BE2C (cell line): ENCODE data around the gene ME3.
"Not testable (repeated sequence)": the region's sequence is repeated elsewhere in the genome, so short reads cannot be mapped to it uniquely, and the experiment has no call there.

Experiments used
- DNase-seq: peaks from one replicate; pipeline ENCODE4 v3.0.0-alpha.2; 2020
- H3K27me3 ChIP-seq: fragments of 250-450 bp; sonication (Bioruptor Pico); 2 replicates; pipeline ENCODE4 v1.5.1; 2020; ENCODE audit warnings: mild to moderate bottlenecking
- H3K36me3 ChIP-seq: fragments of 250-450 bp; sonication (Bioruptor Pico); 2 replicates; pipeline ENCODE4 v1.5.1; 2020; ENCODE audit warnings: mild to moderate bottlenecking
- H3K4me1 ChIP-seq: fragments of 250-450 bp; sonication (Bioruptor Pico); 2 replicates; pipeline ENCODE4 v1.5.1; 2020
- H3K4me3 ChIP-seq: 2 replicates; pipeline ENCODE4 v1.5.1; 2011; ENCODE audit warnings: low read depth, low read length
- H3K9me3 ChIP-seq: fragments of 250-450 bp; sonication (Bioruptor Pico); 2 replicates; pipeline ENCODE4 v1.5.1; 2020
- TF ChIP-seq, protein P1 (sequence below): IDR thresholded peaks from 2 replicates; pipeline ENCODE4 v1.5.1; 2012; ENCODE audit warnings: mild to moderate bottlenecking, low read depth, low read length

Gene ME3

DNA sequence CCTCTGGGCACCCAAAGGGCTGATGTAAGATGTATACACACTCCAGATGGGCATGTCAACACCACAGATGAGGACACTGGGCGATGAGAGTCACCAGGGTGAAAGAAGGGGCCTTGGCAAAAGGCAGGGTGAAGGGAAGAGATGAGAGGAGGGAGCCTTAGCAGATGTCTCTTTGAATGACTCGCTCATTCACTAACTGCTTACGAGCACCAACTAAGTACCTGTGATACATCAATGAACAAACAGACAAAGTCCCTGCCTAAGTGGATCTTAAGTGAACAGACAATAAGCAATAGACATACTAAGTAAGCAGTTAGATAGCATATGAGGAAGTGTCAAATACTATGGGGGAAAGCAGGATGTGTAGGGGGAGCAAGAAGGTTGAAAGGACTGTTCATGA is 7.5 kb downstream of the ME3 start:
- H3K4me1 ChIP-seq = no peaks in the 10 kb centered on the region
- no peaks in the 10 kb centered on the region for H3K9me3 ChIP-seq
- H3K36me3 ChIP-seq = no peaks in the 10 kb centered on the region
- TF ChIP-seq, protein P1, sequence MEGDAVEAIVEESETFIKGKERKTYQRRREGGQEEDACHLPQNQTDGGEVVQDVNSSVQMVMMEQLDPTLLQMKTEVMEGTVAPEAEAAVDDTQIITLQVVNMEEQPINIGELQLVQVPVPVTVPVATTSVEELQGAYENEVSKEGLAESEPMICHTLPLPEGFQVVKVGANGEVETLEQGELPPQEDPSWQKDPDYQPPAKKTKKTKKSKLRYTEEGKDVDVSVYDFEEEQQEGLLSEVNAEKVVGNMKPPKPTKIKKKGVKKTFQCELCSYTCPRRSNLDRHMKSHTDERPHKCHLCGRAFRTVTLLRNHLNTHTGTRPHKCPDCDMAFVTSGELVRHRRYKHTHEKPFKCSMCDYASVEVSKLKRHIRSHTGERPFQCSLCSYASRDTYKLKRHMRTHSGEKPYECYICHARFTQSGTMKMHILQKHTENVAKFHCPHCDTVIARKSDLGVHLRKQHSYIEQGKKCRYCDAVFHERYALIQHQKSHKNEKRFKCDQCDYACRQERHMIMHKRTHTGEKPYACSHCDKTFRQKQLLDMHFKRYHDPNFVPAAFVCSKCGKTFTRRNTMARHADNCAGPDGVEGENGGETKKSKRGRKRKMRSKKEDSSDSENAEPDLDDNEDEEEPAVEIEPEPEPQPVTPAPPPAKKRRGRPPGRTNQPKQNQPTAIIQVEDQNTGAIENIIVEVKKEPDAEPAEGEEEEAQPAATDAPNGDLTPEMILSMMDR = no peak
- no peak for DNase-seq
- no peak overlapping the region for H3K4me3 ChIP-seq
- peaks cover 5% of the 10 kb centered on the region; the same call in 1 of the 2 replicates for H3K27me3 ChIP-seq

DNA sequence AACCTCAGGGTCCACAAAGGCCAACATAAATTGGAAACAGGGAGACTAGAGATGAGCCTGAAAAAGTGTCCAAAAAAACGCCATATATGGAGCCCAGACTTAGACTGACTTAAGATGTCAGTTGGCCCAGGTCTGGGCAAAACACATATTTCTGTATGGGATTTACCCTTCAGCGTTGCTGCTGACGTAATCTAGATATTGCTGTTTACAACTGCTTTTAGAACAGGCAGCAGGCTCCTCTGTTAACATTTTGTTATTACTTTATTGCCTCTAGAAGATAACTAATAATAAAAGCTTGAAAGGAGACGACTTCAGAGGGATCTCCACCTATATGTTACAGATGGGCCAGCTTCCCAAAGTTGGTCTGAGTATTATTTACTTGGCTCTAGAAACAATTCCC is 8.7 kb downstream of the ME3 start:
- DNase-seq = no peak
- Histone ChIP-seq H3K4me3 (no peak overlapping the region), H3K27me3 (peaks cover 5% of the 10 kb centered on the region; the same call in 1 of the 2 replicates), H3K4me1 (no peaks in the 10 kb centered on the region), H3K9me3 (no peaks in the 10 kb centered on the region), H3K36me3 (no peaks in the 10 kb centered on the region)
- TF ChIP-seq, protein P1 = no peak

DNA sequence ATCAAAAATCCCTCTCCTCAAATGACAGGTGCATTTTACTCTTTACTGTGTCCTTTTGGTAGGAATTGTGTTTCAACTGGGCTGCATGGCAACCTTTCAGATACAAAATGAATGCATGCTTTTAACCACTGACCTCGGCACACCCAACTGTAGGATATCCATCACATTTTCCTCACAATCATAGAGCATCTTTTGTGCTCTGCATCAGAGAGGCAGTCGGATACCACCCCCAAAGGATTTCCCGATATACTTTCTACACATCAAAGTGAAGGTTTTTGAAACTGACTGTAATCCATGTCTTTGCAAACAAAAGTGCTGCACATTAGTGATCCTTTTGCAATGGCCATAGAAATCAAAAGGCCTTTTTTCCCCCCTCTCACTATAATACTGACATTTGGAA is 9.1 kb downstream of the ME3 start:
- Histone ChIP-seq H3K4me3 (no peak overlapping the region), H3K9me3 (no peaks in the 10 kb centered on the region), H3K36me3 (no peaks in the 10 kb centered on the region), H3K4me1 (no peaks in the 10 kb centered on the region), H3K27me3 (peaks cover 5% of the 10 kb centered on the region; the same call in 1 of the 2 replicates)
- no peak for DNase-seq
- TF ChIP-seq, protein P1 = no peak

DNA sequence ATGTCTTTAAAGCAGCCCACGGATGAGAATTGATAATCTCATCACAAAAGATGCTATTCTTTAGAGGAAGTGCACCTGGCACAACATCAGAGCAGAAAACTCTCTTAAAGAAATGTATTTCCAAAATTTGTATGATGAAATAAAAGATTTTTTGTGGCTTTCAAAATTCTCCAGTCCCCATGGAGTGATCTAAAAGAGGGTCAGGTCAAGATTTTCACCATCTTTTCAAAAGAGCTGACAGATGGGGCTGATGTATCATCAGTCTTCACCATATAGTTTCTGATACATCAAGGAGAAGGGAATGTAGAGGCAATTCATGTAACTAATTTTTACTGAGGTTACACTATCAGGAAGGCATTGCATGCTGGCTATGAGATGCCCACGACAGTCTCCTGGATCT is 11.7 kb downstream of the ME3 start:
- H3K9me3 ChIP-seq = no peaks in the 10 kb centered on the region
- no peaks in the 10 kb centered on the region for H3K36me3 ChIP-seq
- no peak for DNase-seq
- no peak overlapping the region for H3K4me3 ChIP-seq
- H3K27me3 ChIP-seq = peaks cover 5% of the 10 kb centered on the region; the same call in 1 of the 2 replicates
- TF ChIP-seq, protein P1 = no peak
- H3K4me1 ChIP-seq = no peaks in the 10 kb centered on the region

DNA sequence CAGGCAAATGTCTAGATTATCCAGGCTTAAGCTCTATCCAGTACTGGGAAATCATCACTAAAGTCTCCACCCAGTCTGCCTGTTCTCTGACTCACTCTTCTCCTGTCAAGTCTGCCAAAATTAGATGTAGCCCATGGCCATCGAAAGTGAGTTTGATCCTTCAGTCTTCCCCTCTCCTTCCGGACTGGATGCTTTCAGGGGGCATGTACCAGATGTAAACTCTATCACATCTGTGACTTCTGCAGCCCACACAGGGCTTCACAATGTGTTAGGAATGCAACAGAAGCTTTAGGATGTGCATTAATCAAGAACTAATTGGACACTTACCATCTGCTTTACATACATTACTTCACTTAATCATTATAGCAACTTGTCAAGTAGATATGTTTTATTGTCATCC is 12.3 kb downstream of the ME3 start:
- peaks cover 5% of the 10 kb centered on the region; the same call in 1 of the 2 replicates for H3K27me3 ChIP-seq
- TF ChIP-seq, protein P1 = no peak
- no peaks in the 10 kb centered on the region for H3K4me1 ChIP-seq
- H3K36me3 ChIP-seq = no peaks in the 10 kb centered on the region
- no peak for DNase-seq
- H3K9me3 ChIP-seq = no peaks in the 10 kb centered on the region
- H3K4me3 ChIP-seq = no peak overlapping the region

DNA sequence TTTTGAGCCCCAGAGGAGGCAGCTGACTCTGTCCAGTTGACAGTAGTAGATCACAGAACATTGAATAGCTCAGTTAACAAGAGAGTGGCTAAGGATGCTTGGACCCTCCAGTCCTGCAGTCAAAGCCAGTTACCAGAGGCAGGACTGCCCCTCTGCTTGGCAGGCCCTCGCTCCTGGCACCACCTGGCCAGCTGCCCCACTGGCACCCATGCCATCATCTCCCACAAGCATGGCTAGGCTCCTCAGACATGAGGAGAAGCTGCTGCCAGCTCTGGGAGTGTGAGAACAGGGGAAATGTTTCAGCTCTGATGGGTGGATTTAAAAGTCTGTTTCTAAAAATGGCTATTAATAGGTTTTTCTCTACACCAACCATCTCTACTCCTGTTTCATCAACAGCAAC is 13.9 kb downstream of the ME3 start:
- Histone ChIP-seq H3K4me3 (no peak overlapping the region), H3K4me1 (no peaks in the 10 kb centered on the region), H3K36me3 (no peaks in the 10 kb centered on the region), H3K27me3 (no peaks in the 10 kb centered on the region), H3K9me3 (no peaks in the 10 kb centered on the region)
- DNase-seq = no peak
- TF ChIP-seq, protein P1 = no peak

DNA sequence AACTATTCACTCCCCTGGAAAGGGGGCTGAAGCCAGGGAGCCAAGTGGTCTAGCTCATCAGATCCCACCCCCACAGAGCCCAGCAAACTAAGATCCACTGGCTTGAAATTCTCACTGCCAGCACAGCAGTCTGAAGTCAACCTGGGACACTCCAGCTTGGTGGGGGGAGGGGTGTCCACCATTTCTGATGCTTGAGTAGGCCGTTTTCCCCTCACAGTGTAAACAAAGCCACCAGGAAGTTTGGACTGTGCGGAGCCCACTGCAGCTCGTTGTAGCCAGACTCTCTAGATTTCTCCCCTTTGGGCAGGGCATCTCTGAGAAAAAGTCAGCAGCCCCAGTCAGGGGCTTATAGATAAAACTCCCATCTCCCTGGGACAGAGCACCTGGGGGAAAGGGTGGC is 27.2 kb downstream of the ME3 start:
- H3K4me3 ChIP-seq, H3K27me3 ChIP-seq, DNase-seq, H3K4me1 ChIP-seq, H3K36me3 ChIP-seq, H3K9me3 ChIP-seq: not testable (repeated sequence)
